ENCODE measurements around the gene PAK5. TPM values are rescaled to one million over a fixed set of nuclear protein-coding genes. Genes with fewer than 3 reads are reported as not detected.
A peak's percentile ranks its signal among the peaks of the same experiment; 100 is the strongest.

Gene PAK5
- total RNA-seq, 1 experiment from 2014 or later = not detected

DNA sequence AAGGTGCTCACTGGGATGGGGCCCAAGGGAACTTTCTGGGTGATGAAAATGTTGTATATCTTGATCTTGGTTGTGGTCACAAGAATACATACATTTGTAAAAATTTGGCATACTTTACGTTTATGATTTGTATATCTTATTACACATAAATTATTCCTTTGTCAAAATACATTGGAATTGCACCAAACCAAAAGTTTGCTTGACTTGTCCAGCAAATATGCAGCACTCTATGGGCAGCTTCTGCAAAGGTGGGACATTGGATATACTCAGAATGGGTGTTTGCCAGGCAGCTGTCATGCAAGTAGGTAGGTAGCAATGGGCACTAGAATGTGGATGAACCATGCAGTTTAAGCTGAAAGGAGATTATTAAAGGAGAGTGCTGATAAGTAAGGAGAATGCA is 246.5 kb downstream of the PAK5 start:
- ATAC-seq (peak; percentile 61), DNase-seq (peak; percentile 93)
- Histone ChIP-seq H3K9ac (ENCODE audit: low read length) (no peak overlapping the region), H3F3A (ENCODE audit: low read length, unreplicated experiment) (no peaks in the 10 kb centered on the region), H3K9me3 (ENCODE audit: low read length) (no peaks in the 10 kb centered on the region), H3K4me2 (ENCODE audit: low read length) (peak overlapping the region; percentile 18), H2AFZ (ENCODE audit: low read length) (no peak overlapping the region), H3K4me1 (ENCODE audit: insufficient read depth, low read length) (peaks cover 53% of the 10 kb centered on the region), H3K9me2 (replicated peaks; ENCODE audit: low read length) (no peaks in the 10 kb centered on the region), H3K36me3 (ENCODE audit: low read depth, low read length) (no peaks in the 10 kb centered on the region), H4K20me1 (ENCODE audit: low read length) (no peaks in the 10 kb centered on the region), H3K79me2 (ENCODE audit: low read length) (no peaks in the 10 kb centered on the region), H3K27me3 (ENCODE audit: low read length) (no peaks in the 10 kb centered on the region), H3K27ac (ENCODE audit: low read length) (peak overlapping the region; percentile 24), H3K4me3 (ENCODE audit: low read length) (no peak overlapping the region)
- POLR2A ChIA-PET (ENCODE audit: unreplicated experiment) = no interaction called here
- TF ChIP-seq, protein P1, sequence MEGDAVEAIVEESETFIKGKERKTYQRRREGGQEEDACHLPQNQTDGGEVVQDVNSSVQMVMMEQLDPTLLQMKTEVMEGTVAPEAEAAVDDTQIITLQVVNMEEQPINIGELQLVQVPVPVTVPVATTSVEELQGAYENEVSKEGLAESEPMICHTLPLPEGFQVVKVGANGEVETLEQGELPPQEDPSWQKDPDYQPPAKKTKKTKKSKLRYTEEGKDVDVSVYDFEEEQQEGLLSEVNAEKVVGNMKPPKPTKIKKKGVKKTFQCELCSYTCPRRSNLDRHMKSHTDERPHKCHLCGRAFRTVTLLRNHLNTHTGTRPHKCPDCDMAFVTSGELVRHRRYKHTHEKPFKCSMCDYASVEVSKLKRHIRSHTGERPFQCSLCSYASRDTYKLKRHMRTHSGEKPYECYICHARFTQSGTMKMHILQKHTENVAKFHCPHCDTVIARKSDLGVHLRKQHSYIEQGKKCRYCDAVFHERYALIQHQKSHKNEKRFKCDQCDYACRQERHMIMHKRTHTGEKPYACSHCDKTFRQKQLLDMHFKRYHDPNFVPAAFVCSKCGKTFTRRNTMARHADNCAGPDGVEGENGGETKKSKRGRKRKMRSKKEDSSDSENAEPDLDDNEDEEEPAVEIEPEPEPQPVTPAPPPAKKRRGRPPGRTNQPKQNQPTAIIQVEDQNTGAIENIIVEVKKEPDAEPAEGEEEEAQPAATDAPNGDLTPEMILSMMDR (conservative IDR thresholded peaks at IDR 0.05; ENCODE audit: low read depth, low read length) = no peak
- TF ChIP-seq EZH2 (IDR thresholded peaks at IDR 0.05; ENCODE audit: low read length, unreplicated experiment) (no peak), EZH2phosphoT487 (IDR thresholded peaks at IDR 0.05; ENCODE audit: borderline replicate concordance, low read length) (no peak)
- intact Hi-C loops (cut with micrococcal nuclease) = loop anchor here (5.0 kb wide), 1 partner anchor 185 kb away; no protein-coding TSS in a partner anchor
- CTCF ChIA-PET = no interaction called here
- BruUV-seq (replicated peaks) = no TSS peak

DNA sequence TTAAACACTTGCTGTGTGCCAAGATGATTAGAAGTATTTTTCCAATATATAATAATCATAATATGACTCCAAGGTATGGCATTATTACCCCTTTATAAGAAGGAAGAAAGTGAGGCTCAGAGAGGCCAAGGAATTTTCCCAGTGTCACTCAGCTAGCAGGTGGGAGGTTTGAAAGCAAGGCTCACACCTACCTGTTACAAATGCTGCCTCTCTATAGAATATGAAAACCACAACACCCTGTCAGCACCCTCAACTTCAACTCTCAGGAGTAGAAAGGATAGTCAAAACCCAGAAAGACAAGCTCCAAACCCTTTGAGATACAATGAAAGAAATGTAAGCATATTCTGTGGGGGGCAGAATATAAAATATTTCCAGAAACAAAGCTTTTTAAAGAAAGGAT is 247.8 kb downstream of the PAK5 start:
- no peaks in the 10 kb centered on the region for H3K27me3 ChIP-seq (ENCODE audit: low read length)
- no peaks in the 10 kb centered on the region for H3K9me3 ChIP-seq (ENCODE audit: low read length)
- H3K36me3 ChIP-seq (ENCODE audit: low read depth, low read length) = no peaks in the 10 kb centered on the region
- peaks cover 53% of the 10 kb centered on the region for H3K4me1 ChIP-seq (ENCODE audit: insufficient read depth, low read length)
- no peak for ATAC-seq
- intact Hi-C loops (cut with micrococcal nuclease) = loop anchor here (5.0 kb wide), 1 partner anchor 184 kb away; no protein-coding TSS in a partner anchor
- no peaks in the 10 kb centered on the region for H3F3A ChIP-seq (ENCODE audit: low read length, unreplicated experiment)
- no peak for DNase-seq
- no peak overlapping the region for H2AFZ ChIP-seq (ENCODE audit: low read length)
- POLR2A ChIA-PET (ENCODE audit: unreplicated experiment) = no interaction called here
- H3K27ac ChIP-seq (ENCODE audit: low read length) = no peak overlapping the region
- H3K9me2 ChIP-seq (replicated peaks; ENCODE audit: low read length) = no peaks in the 10 kb centered on the region
- BruUV-seq (replicated peaks) = no TSS peak
- no peaks in the 10 kb centered on the region for H3K79me2 ChIP-seq (ENCODE audit: low read length)
- H3K4me2 ChIP-seq (ENCODE audit: low read length) = no peak overlapping the region
- CTCF ChIA-PET = interaction anchor here (0.6 kb wide), 1 partner anchor 108 kb away, joined by 3 read pairs; no protein-coding TSS in a partner anchor
- H3K4me3 ChIP-seq (ENCODE audit: low read length) = no peak overlapping the region
- TF ChIP-seq EZH2 (IDR thresholded peaks at IDR 0.05; ENCODE audit: low read length, unreplicated experiment) (no peak), EZH2phosphoT487 (IDR thresholded peaks at IDR 0.05; ENCODE audit: borderline replicate concordance, low read length) (no peak)
- TF ChIP-seq, protein P1 (conservative IDR thresholded peaks at IDR 0.05; ENCODE audit: low read depth, low read length) = no peak
- no peaks in the 10 kb centered on the region for H4K20me1 ChIP-seq (ENCODE audit: low read length)
- no peak overlapping the region for H3K9ac ChIP-seq (ENCODE audit: low read length)

DNA sequence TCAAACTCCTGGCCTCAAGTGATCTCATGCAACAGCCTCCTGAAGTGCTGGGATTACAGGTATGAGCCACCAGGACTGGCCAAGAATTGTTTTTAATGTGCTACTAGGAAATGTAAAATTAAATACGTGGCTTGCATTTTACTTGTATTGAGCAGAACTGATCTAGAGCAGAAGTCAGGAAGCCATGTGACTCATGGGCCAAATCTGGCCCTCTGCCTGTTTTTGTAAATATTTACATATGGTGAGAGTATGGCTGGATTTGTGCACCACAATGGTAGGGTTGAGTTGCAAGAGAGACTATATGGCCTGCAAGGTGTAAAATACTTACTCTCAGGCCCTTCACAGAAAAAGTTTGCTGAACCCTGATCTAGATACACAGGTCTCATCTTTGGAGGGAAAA is 248.7 kb downstream of the PAK5 start:
- CTCF ChIA-PET = interaction anchor here (0.6 kb wide), 3 partner anchors 19 to 107 kb away, joined by 3 to 10 read pairs (median 5); no protein-coding TSS in a partner anchor

More for the DNA sequence above, 248.7 kb downstream of the PAK5 start:
- Histone ChIP-seq H4K20me1 (ENCODE audit: low read length) (no peaks in the 10 kb centered on the region), H3K36me3 (ENCODE audit: low read depth, low read length) (no peaks in the 10 kb centered on the region), H3K9me2 (replicated peaks; ENCODE audit: low read length) (no peaks in the 10 kb centered on the region), H3K4me1 (ENCODE audit: insufficient read depth, low read length) (peaks cover 53% of the 10 kb centered on the region), H3K9ac (ENCODE audit: low read length) (no peak overlapping the region), H2AFZ (ENCODE audit: low read length) (no peak overlapping the region), H3K79me2 (ENCODE audit: low read length) (no peaks in the 10 kb centered on the region), H3K27me3 (ENCODE audit: low read length) (no peaks in the 10 kb centered on the region), H3K27ac (ENCODE audit: low read length) (peak overlapping the region; percentile 62), H3F3A (ENCODE audit: low read length, unreplicated experiment) (no peaks in the 10 kb centered on the region), H3K4me3 (ENCODE audit: low read length) (no peak overlapping the region), H3K4me2 (ENCODE audit: low read length) (peak overlapping the region; percentile 60), H3K9me3 (ENCODE audit: low read length) (no peaks in the 10 kb centered on the region)
- ATAC-seq = peak; percentile 82
- intact Hi-C loops (cut with micrococcal nuclease) = loop anchor here (1.0 to 5.0 kb wide), 2 partner anchors 98 to 183 kb away; no protein-coding TSS in a partner anchor
- peak; percentile 99 for DNase-seq
- TF ChIP-seq EZH2phosphoT487 (IDR thresholded peaks at IDR 0.05; ENCODE audit: borderline replicate concordance, low read length) = no peak
- TF ChIP-seq, protein P1 (conservative IDR thresholded peaks at IDR 0.05; ENCODE audit: low read depth, low read length) = no peak
- no peak for TF ChIP-seq EZH2 (IDR thresholded peaks at IDR 0.05; ENCODE audit: low read length, unreplicated experiment)
- no TSS peak for BruUV-seq (replicated peaks)
- POLR2A ChIA-PET (ENCODE audit: unreplicated experiment) = no interaction called here

Data from PC-3 (cell line).